CD14-positive monocyte (primary cell): ENCODE data around the gene ULK2. TPM values are rescaled to one million over a fixed set of nuclear protein-coding genes. Genes with fewer than 3 reads are reported as not detected.
A peak's percentile ranks its signal among the peaks of the same experiment; 100 is the strongest.

ENCODE experiments used
- DNase-seq, 3 donors: peaks; one replicate each; pipeline ENCODE4 v3.0.0-alpha.2; 2011 to 2022
- H2AFZ ChIP-seq: 2 replicates; pipeline ENCODE4 v1.6.0; 2012; ENCODE audit warnings: mild to moderate bottlenecking, low read depth, low read length, inconsistent platforms; ENCODE audit not compliant: insufficient read depth, poor library complexity, severe bottlenecking
- H3K27ac ChIP-seq, 2 donors: 1 replicate in 1 of 2; 2 replicates in 1 of 2; pipeline ENCODE4 v1.5.1; 2012 to 2013; ENCODE audit warnings: low read length in 2 of 2, control low read depth in 1 of 2, inconsistent platforms in 1 of 2, low read depth in 1 of 2, mild to moderate bottlenecking in 1 of 2
- H3K27me3 ChIP-seq, 2 donors: one replicate each; pipeline versions ENCODE4 v1.6.0 to v1.6.1; 2011 to 2013; ENCODE audit warnings: low read length in 2 of 2; ENCODE audit not compliant: control insufficient read depth in 2 of 2, insufficient read depth in 2 of 2
- H3K36me3 ChIP-seq, 2 donors: replicated peaks in 1 of 2; 1 replicate in 1 of 2; 2 replicates in 1 of 2; pipeline versions ENCODE4 v1.5.1 to v1.6.1; 2012 to 2013; ENCODE audit warnings: low read length in 2 of 2, control low read depth in 1 of 2, inconsistent platforms in 1 of 2, mild to moderate bottlenecking in 1 of 2; ENCODE audit not compliant: insufficient read depth in 2 of 2, control insufficient read depth in 1 of 2
- H3K4me1 ChIP-seq, 2 donors: 1 replicate in 1 of 2; 2 replicates in 1 of 2; pipeline versions ENCODE4 v1.5.1 to v1.6.1; 2012 to 2013; ENCODE audit warnings: low read length in 2 of 2, control low read depth in 1 of 2, inconsistent platforms in 1 of 2, mild to moderate bottlenecking in 1 of 2, moderate library complexity in 1 of 2; ENCODE audit not compliant: insufficient read depth in 2 of 2, control insufficient read depth in 1 of 2
- H3K4me2 ChIP-seq: replicated peaks from 2 replicates; pipeline ENCODE3; 2012; ENCODE audit warnings: low read length, moderate library complexity, mild to moderate bottlenecking; ENCODE audit not compliant: poor library complexity, severe bottlenecking; ENCODE audit errors: extremely low read depth
- H3K4me3 ChIP-seq, 3 experiments: fragments of 200-600 bp in 1 of 3; sonication (generic) in 1 of 3; replicated peaks in 1 of 3; 1 replicate in 2 of 3; 2 replicates in 1 of 3; pipeline ENCODE4 v1.5.1; 2011 to 2013; ENCODE audit warnings: low read length in 3 of 3, mild to moderate bottlenecking in 3 of 3, control low read depth in 2 of 3, low read depth in 2 of 3, inconsistent platforms in 1 of 3, moderate library complexity in 1 of 3
- H3K79me2 ChIP-seq: 2 replicates; pipeline ENCODE4 v1.6.0; 2012; ENCODE audit warnings: mild to moderate bottlenecking, control low read depth, inconsistent platforms, low read length, moderate library complexity; ENCODE audit not compliant: insufficient read depth
- H3K9ac ChIP-seq: 2 replicates; pipeline ENCODE4 v1.6.0; 2017; ENCODE audit warnings: low read length, mild to moderate bottlenecking; ENCODE audit not compliant: insufficient read depth, poor library complexity, severe bottlenecking
- H3K9me3 ChIP-seq, 2 donors: replicated peaks in 1 of 2; 1 replicate in 1 of 2; 2 replicates in 1 of 2; pipeline versions ENCODE4 v1.5.1 to v1.6.1; 2012 to 2013; ENCODE audit warnings: low read length in 2 of 2, control low read depth in 1 of 2; ENCODE audit not compliant: control insufficient read depth in 1 of 2, insufficient read depth in 1 of 2
- H4K20me1 ChIP-seq: 2 replicates; pipeline ENCODE4 v1.6.0; 2012; ENCODE audit warnings: mild to moderate bottlenecking, low read length, control low read depth, moderate library complexity; ENCODE audit not compliant: insufficient read depth
- H3K27ac Mint-ChIP-seq, 7 donors: one replicate each; pipeline ENCODE4 v1.8.0; 2020; ENCODE audit warnings: mild to moderate bottlenecking in 7 of 7, mixed read lengths in 7 of 7, moderate library complexity in 6 of 7, inconsistent platforms in 2 of 7
- H3K27me3 Mint-ChIP-seq, 3 donors: one replicate each; pipeline ENCODE4 v1.8.0; 2021 to 2022; ENCODE audit warnings: low read depth in 3 of 3, mild to moderate bottlenecking in 3 of 3, mixed read lengths in 3 of 3, moderate library complexity in 3 of 3, inconsistent platforms in 1 of 3
- H3K36me3 Mint-ChIP-seq, 2 donors: one replicate each; pipeline ENCODE4 v1.8.0; 2020; ENCODE audit warnings: mixed read lengths in 2 of 2, inconsistent platforms in 1 of 2, mild to moderate bottlenecking in 1 of 2
- H3K4me1 Mint-ChIP-seq: one replicate; pipeline ENCODE4 v1.8.0; 2020; ENCODE audit warnings: mild to moderate bottlenecking, mixed read lengths
- H3K4me3 Mint-ChIP-seq, 2 donors: one replicate each; pipeline ENCODE4 v1.8.0; 2020; ENCODE audit warnings: mild to moderate bottlenecking in 2 of 2, mixed read lengths in 2 of 2, moderate library complexity in 1 of 2
- H3K9me3 Mint-ChIP-seq, 7 donors: one replicate each; pipeline ENCODE4 v1.8.0; 2020 to 2022; ENCODE audit warnings: mixed read lengths in 7 of 7, mild to moderate bottlenecking in 6 of 7, moderate library complexity in 6 of 7, inconsistent platforms in 2 of 7
- CTCF ChIP-seq: fragments of 200-600 bp; IDR thresholded peaks from one replicate; pipeline ENCODE4 v1.8.0; 2022; ENCODE audit warnings: antibody characterized with exemption, mild to moderate bottlenecking
- WGBS: methylation state at CpG from one replicate; pipeline ENCODE4 v1.1.5; 2013; ENCODE audit warnings: missing lambda C conversion rate; ENCODE audit not compliant: insufficient coverage; 5-methylcytosine and 5-hydroxymethylcytosine counted together
- intact Hi-C, 2 donors: fragments of 100-400 bp; cut with micrococcal nuclease; formaldehyde crosslinking; loops; one replicate each; pipeline versions ENCODE4 v1.15.0 to v1.15.1; 2023
- polyA plus RNA-seq, 3 donors: library from polyadenylated mRNA; depleted of rRNA in 1 of 3; unstranded in 2 of 3; stranded (reverse) in 1 of 3; fragments of 300-500 nt in 2 of 3; fragments of >200 nt in 1 of 3; fragmentation: Illumina TruSeq in 2 of 3; gene quantifications; 1 replicate in 2 of 3; 2 replicates in 1 of 3; pipeline ENCODE4 v1.2.3, GENCODE V29; 2012 to 2021

ULK2 gene
- polyA plus RNA-seq, 3 donors = 8.5 to 27.2 (median 12.3) TPM

- H3K9ac ChIP-seq = peak overlapping the region; percentile 84
- TF ChIP-seq CTCF = no peak
- peaks cover 26% of the 10 kb centered on the region for H3K4me1 Mint-ChIP-seq
- intact Hi-C loops = loop anchor here in 1 of 2 donors (10.0 kb wide), 1 partner anchor 107 kb away; the partner anchor contains the start of gene AKAP10
- no peaks in the 10 kb centered on the region for H3K27me3 ChIP-seq
- WGBS = 67% methylated on average over 22 of the region's 23 CpGs
- H3K9me3 Mint-ChIP-seq = peaks cover 0 to 1% (median 0%) of the 10 kb centered on the region in 7 donors
- peaks cover 8 to 11% of the 10 kb centered on the region in 2 donors for H3K36me3 ChIP-seq
- peak overlapping the region; percentile 3 to 83 (median 69) for H3K4me3 ChIP-seq
- H3K36me3 Mint-ChIP-seq = peaks cover 11 to 12% of the 10 kb centered on the region in 2 donors
- DNase-seq = no peak
- peak overlapping the region in 1 of 2 donors; percentile 49 for H3K4me3 Mint-ChIP-seq
- H3K4me2 ChIP-seq = peak overlapping the region; percentile 82
- no peaks in the 10 kb centered on the region for H3K9me3 ChIP-seq
- H3K4me1 ChIP-seq = peaks cover 25 to 33% of the 10 kb centered on the region in 2 donors
- H3K27ac ChIP-seq = no peak overlapping the region
- H3K27ac Mint-ChIP-seq = peak overlapping the region in 1 of 7 donors; percentile 20
- H2AFZ ChIP-seq = peak overlapping the region; percentile 99
- H4K20me1 ChIP-seq = no peaks in the 10 kb centered on the region
- peaks cover 0 to 2% (median 0%) of the 10 kb centered on the region in 3 donors for H3K27me3 Mint-ChIP-seq
- H3K79me2 ChIP-seq = peaks cover 20% of the 10 kb centered on the region
Observed at GRCh38 chr17:19868079-19868395, 301 bp upstream of the ULK2 start.

- 0% methylated on average over 27 of the region's 27 CpGs for WGBS
- Mint-ChIP-seq H3K27ac (peak overlapping the region in 6 of 7 donors; percentile 59 to 84 (median 70)), H3K4me3 (peak overlapping the region; percentile 87 to 95), H3K9me3 (peaks cover 0 to 1% (median 0%) of the 10 kb centered on the region in 7 donors), H3K27me3 (peaks cover 0 to 2% (median 0%) of the 10 kb centered on the region in 3 donors), H3K4me1 (peaks cover 22% of the 10 kb centered on the region), H3K36me3 (peaks cover 15 to 23% of the 10 kb centered on the region in 2 donors)
- no peaks in the 10 kb centered on the region for H4K20me1 ChIP-seq
- peaks cover 21 to 29% of the 10 kb centered on the region in 2 donors for H3K4me1 ChIP-seq
- H3K4me2 ChIP-seq = peak overlapping the region; percentile 82
- H3K9ac ChIP-seq = peak overlapping the region; percentile 84
- no peaks in the 10 kb centered on the region for H3K9me3 ChIP-seq
- TF ChIP-seq CTCF = no peak
- H2AFZ ChIP-seq = peak overlapping the region; percentile 99
- H3K27me3 ChIP-seq = no peaks in the 10 kb centered on the region
- intact Hi-C loops = loop anchor here in 1 of 2 donors (10.0 kb wide), 1 partner anchor 108 kb away; the partner anchor contains the start of gene AKAP10
- H3K4me3 ChIP-seq = peak overlapping the region; percentile 69 to 83 (median 72)
- H3K79me2 ChIP-seq = peaks cover 20% of the 10 kb centered on the region
- peaks cover 14 to 21% of the 10 kb centered on the region in 2 donors for H3K36me3 ChIP-seq
- peak overlapping the region; percentile 40 to 77 for H3K27ac ChIP-seq
- peak; percentile 37 to 43 (median 41) for DNase-seq
Observed at GRCh38 chr17:19867079-19867328, 732 bp downstream of the ULK2 start.
